NCI-H1092 (cell line): ENCODE measurements around the gene TAX1BP3.

ENCODE experiments used
- DNase-seq: peaks from one replicate; lab custom pipeline; 2025; lab: John Stamatoyannopoulos, UW

TAX1BP3 gene

DNA sequence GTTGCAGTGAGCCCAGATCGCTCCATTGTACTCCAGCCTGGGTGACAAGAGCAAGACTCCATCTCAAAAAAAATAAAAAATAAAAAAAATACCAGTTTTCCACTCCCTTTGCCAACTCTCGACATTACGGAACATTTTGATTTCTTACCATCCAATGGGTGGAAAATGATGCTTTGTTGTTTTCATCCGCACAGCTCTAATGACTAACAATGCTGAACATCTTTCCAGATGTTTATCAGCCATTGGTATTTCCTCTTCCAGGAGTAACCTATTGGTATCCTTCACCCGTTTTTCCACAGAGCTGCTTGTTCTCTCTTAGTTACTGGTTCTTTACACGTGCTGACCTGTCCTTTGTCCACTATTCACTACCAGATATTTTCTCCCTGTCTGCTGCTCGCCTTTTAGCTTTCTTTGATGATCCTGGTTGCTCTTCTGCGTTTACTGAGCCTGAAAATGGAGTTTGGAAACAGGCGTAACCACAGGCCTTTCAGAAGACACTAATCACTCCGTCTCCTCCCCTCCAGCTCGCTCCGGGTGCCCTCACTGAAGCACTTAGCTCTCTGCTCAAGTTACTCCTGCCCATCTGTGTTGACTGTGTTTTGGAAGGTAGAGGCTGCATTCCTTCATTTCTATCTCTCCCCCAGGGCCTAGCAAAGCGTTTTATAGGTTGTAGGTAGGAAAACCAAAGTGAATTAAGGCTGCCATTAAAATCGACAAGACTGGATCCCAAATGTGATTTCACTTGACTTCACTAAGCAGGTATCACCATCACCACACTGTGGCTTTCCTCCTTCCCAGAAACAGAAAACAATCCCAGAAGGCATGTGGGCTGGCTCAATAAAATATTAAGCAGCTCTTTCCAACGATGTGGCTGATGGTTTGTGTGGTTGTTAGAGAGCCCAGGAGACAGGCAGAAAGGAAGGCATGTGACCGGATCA is 41.3 kb downstream of the TAX1BP3 start:
- DNase-seq: no peak

DNA sequence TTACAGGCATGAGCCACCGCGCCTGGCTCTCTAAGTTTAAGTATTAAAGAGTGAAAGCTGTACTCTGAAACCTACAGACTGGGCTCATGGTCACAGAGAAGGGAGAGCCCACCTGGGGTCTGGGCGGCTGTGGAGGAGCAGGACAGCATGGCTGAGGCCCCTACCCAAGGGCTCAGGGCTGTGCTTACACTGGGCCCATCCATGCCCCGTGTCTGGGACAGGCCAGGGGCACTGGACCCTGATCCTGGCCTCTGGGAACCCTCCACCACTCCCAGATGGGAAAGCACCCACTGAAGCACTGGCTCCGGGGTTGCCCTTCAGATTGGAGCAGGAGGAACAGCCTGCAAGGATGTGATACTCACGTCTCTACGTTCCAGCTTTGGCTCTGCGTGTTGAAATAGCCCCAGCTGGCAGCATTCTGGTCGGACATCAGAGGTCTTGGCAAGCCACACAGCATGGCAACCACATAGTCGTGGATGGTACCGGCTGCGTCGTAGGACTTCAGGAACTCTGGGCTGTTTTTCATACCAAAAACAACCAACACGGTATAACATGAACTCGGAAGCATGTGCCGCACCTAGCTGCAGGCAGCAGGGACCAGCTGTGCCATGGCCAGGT is 45.3 kb downstream of the TAX1BP3 start:
- no peak for DNase-seq

DNA sequence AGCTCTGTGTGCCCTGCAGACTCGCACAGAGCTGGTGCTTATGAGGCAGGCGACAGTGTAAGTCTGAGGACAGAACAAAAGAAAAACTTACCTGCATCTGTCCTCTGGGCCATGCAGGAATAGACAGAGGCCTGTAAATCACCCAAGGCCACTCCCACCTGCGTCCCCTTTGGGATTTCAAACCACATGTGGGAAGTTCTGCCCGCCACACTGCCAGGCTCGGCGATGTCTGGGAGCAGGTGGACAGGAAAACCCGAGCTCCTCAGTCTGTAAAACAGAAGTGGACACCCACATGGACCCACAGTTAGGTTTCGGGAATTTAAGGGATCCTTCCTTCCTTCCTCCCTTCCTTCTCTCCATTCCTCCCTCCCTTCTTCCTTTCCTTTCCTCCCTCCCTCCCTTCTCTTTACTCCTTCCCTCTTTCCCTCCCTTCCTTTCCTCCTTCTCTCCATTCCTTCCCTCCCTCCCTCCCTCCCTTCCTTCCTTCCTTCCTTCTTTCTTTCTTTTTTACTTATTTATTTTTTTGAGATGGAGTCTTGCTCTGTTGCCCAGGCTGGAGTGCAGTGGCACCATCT is 47.1 kb downstream of the TAX1BP3 start:
- DNase-seq: no peak

DNA sequence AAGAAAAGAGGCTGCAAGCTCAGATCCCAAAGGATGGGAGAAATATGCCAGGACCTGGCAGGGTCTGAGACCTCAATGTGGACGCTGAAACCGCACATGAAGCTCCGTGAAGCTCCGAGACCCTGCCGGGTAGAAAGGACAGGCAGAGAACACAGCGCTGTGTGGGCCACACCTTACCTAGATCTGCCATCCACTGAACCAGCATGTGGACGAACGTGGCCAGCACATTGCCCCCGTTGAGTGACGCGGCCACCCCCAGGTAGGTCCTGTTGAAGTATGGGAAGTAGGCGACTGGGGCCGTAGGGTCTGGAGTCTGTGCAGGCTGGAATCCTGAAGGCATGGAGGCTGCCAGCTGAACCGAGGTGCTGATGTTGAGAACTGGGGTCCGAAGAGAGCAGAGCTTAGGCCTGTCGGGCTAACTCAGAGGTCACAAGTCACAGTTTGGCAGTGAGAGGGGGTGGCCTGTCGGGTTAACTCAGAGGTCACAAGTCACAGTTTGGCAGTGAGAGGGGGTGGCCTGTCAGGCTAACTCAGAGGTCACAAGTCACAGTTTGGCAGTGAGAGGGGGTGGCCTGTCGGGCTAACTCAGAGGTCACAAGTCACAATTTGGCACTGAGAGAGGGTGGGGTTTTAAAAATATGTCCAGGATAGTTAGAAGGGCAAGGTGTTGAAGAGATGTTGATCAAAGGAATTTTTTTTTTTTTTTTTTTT is 53.1 kb downstream of the TAX1BP3 start:
- no peak for DNase-seq

DNA sequence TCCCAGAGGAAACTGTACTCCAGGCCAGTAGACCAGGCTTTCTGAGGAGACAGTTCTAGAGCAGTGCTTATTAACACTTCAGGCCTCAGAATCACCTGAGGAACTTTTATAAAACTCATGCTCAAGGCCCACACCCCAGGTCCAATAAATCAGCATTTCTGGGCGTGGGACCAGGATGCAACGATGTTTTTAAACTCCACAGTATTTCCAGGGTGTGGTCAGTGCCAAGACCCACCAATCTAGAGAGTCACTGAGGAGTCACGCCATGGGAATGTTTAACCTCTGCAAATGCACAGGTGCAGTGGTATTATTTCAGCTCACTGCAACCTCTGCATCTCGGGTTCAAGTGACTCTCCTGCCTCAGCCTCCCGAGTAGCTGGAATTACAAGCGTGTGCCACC is 55.3 kb downstream of the TAX1BP3 start:
- DNase-seq: no peak
